HFF-Myc (cell line): ENCODE results near the gene MLLT10.

Experiments used
- DNase-seq: peaks from one replicate; pipeline ENCODE4 v3.0.0-alpha.2; 2011; ENCODE audit warnings: low read depth; ENCODE audit errors: extremely low read depth
- H3K4me3 ChIP-seq: replicated peaks from 2 replicates; pipeline ENCODE4 v1.5.1; 2011; ENCODE audit warnings: low read depth, mild to moderate bottlenecking, control low read depth, low read length
- TF ChIP-seq, protein P1 (sequence below): IDR thresholded peaks from 2 replicates; pipeline ENCODE4 v1.5.1; 2012; ENCODE audit warnings: mild to moderate bottlenecking, low read depth, low read length, control low read depth; ENCODE audit errors: missing control alignments

MLLT10 gene

GRCh38 chr10:21721000-21721665 lies 187.1 kb downstream of the MLLT10 start:
- no peak for DNase-seq
- no peak overlapping the region for H3K4me3 ChIP-seq
- TF ChIP-seq, protein P1, sequence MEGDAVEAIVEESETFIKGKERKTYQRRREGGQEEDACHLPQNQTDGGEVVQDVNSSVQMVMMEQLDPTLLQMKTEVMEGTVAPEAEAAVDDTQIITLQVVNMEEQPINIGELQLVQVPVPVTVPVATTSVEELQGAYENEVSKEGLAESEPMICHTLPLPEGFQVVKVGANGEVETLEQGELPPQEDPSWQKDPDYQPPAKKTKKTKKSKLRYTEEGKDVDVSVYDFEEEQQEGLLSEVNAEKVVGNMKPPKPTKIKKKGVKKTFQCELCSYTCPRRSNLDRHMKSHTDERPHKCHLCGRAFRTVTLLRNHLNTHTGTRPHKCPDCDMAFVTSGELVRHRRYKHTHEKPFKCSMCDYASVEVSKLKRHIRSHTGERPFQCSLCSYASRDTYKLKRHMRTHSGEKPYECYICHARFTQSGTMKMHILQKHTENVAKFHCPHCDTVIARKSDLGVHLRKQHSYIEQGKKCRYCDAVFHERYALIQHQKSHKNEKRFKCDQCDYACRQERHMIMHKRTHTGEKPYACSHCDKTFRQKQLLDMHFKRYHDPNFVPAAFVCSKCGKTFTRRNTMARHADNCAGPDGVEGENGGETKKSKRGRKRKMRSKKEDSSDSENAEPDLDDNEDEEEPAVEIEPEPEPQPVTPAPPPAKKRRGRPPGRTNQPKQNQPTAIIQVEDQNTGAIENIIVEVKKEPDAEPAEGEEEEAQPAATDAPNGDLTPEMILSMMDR, result no peak

- H3K4me3 ChIP-seq, result no peak overlapping the region
- no peak for DNase-seq
- TF ChIP-seq, protein P1, result no peak
These were observed 188.2 kb downstream of the MLLT10 start for GRCh38 chr10:21722209-21722608.

DNA sequence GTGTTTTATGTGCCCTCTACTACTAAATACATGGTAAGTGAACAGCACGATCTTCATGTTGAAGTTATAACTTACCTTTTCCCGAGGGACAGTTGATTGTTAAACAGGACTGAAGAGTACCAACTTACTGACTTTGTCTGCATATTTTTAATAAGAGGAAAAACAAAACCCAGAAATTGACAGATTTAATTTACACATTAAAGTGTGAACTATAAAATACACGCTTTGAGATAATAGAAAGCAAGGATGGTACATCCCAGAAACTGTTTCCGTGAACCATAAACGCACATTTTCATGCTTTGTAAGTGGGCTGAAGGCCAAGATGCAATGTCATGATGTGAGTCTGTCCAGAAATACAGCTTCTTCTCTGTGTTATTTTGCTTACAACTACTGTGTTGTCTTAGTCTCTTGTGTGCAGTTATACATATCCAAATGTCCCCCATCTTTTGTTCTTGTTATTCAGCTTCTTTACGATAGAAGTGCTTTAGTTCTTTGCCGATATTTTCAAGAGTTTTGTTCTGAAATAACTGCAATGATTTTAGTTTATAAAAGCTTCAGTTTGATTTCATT lies 190.1 kb downstream of the MLLT10 start:
- TF ChIP-seq, protein P1, result no peak
- H3K4me3 ChIP-seq, result no peak overlapping the region
- DNase-seq, result no peak

DNA sequence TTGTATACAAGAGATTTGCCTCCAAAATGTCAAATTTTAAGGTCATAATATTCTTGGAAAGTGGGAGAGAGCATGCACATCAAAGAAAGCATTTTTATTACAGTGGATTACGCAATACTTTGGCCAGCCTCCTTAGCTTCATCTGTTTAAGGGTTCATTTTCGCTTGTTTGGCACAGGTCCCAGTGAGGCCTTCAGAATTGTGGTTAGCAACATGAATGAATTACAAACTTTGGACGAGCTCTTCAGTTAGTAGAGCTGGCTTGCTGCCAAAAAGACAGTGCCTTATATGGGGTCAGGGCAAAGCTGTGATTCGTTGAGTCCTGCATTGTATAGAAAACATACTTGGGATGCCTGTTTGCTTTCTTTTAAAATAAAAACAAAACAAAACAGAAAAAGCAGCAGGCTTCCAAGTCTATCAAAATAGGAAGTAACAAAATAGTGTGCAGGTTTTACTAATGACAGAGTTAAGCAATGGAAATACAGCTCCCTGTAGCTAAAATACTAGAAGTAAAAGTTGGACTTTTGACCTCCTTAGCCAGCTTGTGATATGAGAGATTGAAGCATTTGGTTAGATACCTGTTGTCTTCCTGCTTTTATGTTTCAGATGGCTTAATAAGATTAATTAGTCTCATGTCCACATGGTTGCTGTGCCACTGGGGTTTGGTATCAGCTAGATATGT lies 190.8 kb downstream of the MLLT10 start:
- DNase-seq, result peak; percentile 100

GRCh38 chr10:21726601-21727225 lies 192.7 kb downstream of the MLLT10 start:
- H3K4me3 ChIP-seq, result no peak overlapping the region
- TF ChIP-seq, protein P1, result no peak
- no peak for DNase-seq

More for the DNA sequence above, 190.8 kb downstream of the MLLT10 start:
- TF ChIP-seq, protein P1, result no peak
- H3K4me3 ChIP-seq, result no peak overlapping the region

DNA sequence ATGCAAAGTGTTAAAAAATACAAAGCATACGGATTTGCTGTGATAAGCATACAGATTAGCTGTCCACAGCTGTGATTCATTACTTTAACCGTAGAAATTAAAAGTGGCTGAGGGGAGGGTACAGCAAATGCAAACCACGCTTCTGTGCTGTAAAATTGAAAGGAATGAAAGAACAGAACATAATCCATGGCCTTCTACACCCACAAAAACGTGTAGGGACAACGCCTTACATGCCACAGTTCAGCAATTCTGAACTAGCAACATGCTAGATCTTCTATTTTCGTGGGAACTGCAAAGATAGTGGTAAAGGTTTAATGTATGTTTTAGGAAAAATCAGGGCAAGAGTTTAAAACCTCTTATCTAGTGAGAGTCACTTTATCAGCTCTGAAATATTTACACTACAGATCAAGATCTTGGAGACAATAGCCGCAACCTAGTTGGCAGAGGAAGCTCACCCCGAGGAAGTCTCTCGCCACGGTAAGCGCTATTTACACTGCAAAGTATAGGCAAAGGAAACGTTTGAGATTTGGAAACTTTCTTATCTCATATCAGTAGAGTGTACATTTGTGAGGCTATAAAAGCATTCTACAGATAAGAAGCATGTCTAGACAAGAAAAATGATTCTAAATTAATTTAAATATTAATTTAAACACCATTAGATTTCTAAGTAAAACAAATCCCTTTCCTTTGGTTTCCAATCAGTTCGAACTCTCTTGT lies 193.6 kb downstream of the MLLT10 start:
- H3K4me3 ChIP-seq, result no peak overlapping the region
- TF ChIP-seq, protein P1, result no peak
- DNase-seq, result no peak
